SK-N-SH treated with all-trans-retinoic acid at 6 μM for 48 hours (cell line): ENCODE results near the gene RMDN2.

Source experiments
- CSDC2 ChIP-seq: fragments of 250-450 bp; sonication (Bioruptor Pico); IDR thresholded peaks from 2 replicates; pipeline ENCODE4 v1.5.0; 2020; ENCODE audit warnings: mild to moderate bottlenecking, moderate library complexity
- ESRRG ChIP-seq: fragments of 250-450 bp; sonication (Bioruptor Pico); IDR thresholded peaks from 2 replicates; pipeline ENCODE4 v1.6.1; 2021; ENCODE audit warnings: mild to moderate bottlenecking
- RARB ChIP-seq: fragments of 250-450 bp; sonication (Bioruptor Pico); IDR thresholded peaks from 2 replicates; pipeline ENCODE4 v1.8.0; 2021; ENCODE audit warnings: mild to moderate bottlenecking, moderate library complexity
- TCF4 ChIP-seq: fragments of 250-450 bp; sonication (Bioruptor Pico); IDR thresholded peaks from 2 replicates; pipeline ENCODE4 v1.8.0; 2021; ENCODE audit warnings: mild to moderate bottlenecking, moderate library complexity, borderline replicate concordance
- TF ChIP-seq, protein P1 (sequence below): fragments of 250-450 bp; sonication (Bioruptor Pico); IDR thresholded peaks from 2 replicates; pipeline ENCODE4 v1.8.0; 2020; ENCODE audit warnings: mild to moderate bottlenecking, moderate library complexity, borderline replicate concordance
- TF ChIP-seq, protein P2 (sequence below): fragments of 250-450 bp; sonication (Bioruptor Pico); IDR thresholded peaks from 2 replicates; pipeline ENCODE4 v1.5.0; 2020; ENCODE audit warnings: mild to moderate bottlenecking, moderate library complexity
- TF ChIP-seq, protein P3 (sequence below): fragments of 250-450 bp; sonication (Bioruptor Pico); IDR thresholded peaks from 2 replicates; pipeline ENCODE4 v1.5.1; 2020; ENCODE audit warnings: low read depth, mild to moderate bottlenecking, moderate library complexity

DNA sequence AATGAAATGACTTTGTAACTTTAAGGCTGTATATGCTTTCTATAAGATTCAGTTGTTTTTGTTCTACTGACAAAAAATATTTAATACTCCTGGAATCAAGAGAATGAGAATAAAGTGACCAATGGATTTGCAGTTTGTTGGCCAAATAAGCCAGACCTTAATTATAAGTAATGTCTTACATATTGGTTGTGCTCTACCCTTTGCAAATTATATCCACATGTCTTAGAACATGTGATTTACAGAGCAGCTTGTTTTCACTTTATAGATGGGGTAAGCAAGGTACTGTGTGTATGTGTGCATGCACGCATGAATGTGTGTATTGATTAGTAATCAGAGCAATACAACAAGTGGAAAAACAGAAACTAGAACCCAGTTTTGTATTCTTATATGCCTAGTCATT, 59.1 kb downstream of the RMDN2 start:
- TF ChIP-seq, protein P1, sequence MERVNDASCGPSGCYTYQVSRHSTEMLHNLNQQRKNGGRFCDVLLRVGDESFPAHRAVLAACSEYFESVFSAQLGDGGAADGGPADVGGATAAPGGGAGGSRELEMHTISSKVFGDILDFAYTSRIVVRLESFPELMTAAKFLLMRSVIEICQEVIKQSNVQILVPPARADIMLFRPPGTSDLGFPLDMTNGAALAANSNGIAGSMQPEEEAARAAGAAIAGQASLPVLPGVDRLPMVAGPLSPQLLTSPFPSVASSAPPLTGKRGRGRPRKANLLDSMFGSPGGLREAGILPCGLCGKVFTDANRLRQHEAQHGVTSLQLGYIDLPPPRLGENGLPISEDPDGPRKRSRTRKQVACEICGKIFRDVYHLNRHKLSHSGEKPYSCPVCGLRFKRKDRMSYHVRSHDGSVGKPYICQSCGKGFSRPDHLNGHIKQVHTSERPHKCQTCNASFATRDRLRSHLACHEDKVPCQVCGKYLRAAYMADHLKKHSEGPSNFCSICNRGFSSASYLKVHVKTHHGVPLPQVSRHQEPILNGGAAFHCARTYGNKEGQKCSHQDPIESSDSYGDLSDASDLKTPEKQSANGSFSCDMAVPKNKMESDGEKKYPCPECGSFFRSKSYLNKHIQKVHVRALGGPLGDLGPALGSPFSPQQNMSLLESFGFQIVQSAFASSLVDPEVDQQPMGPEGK: no peak
- TF ChIP-seq, protein P2, sequence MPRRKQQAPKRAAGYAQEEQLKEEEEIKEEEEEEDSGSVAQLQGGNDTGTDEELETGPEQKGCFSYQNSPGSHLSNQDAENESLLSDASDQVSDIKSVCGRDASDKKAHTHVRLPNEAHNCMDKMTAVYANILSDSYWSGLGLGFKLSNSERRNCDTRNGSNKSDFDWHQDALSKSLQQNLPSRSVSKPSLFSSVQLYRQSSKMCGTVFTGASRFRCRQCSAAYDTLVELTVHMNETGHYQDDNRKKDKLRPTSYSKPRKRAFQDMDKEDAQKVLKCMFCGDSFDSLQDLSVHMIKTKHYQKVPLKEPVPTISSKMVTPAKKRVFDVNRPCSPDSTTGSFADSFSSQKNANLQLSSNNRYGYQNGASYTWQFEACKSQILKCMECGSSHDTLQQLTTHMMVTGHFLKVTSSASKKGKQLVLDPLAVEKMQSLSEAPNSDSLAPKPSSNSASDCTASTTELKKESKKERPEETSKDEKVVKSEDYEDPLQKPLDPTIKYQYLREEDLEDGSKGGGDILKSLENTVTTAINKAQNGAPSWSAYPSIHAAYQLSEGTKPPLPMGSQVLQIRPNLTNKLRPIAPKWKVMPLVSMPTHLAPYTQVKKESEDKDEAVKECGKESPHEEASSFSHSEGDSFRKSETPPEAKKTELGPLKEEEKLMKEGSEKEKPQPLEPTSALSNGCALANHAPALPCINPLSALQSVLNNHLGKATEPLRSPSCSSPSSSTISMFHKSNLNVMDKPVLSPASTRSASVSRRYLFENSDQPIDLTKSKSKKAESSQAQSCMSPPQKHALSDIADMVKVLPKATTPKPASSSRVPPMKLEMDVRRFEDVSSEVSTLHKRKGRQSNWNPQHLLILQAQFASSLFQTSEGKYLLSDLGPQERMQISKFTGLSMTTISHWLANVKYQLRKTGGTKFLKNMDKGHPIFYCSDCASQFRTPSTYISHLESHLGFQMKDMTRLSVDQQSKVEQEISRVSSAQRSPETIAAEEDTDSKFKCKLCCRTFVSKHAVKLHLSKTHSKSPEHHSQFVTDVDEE (CRISPR knock-in tag): no peak
- TF ChIP-seq CSDC2: no peak
- TF ChIP-seq, protein P3, sequence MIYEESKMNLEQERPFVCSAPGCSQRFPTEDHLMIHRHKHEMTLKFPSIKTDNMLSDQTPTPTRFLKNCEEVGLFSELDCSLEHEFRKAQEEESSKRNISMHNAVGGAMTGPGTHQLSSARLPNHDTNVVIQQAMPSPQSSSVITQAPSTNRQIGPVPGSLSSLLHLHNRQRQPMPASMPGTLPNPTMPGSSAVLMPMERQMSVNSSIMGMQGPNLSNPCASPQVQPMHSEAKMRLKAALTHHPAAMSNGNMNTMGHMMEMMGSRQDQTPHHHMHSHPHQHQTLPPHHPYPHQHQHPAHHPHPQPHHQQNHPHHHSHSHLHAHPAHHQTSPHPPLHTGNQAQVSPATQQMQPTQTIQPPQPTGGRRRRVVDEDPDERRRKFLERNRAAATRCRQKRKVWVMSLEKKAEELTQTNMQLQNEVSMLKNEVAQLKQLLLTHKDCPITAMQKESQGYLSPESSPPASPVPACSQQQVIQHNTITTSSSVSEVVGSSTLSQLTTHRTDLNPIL (CRISPR knock-in tag): no peak
- TF ChIP-seq RARB (CRISPR knock-in tag): no peak
- TF ChIP-seq ESRRG (CRISPR knock-in tag): no peak
- no peak for TF ChIP-seq TCF4 (CRISPR knock-in tag)
